ENCODE results near the gene ZNF277.

ZNF277 gene

GRCh38 chr7:112185005-112185834, 21.3 kb upstream of the ZNF277 start:
- DNase-seq: no peak

GRCh38 chr7:112186300-112186699, 20.2 kb upstream of the ZNF277 start:
- DNase-seq: no peak

GRCh38 chr7:112188257-112188656, 18.2 kb upstream of the ZNF277 start:
- DNase-seq: no peak

GRCh38 chr7:112189691-112190090, 16.8 kb upstream of the ZNF277 start:
- DNase-seq: no peak

- no peak for DNase-seq
These were observed 16.4 kb upstream of the ZNF277 start for GRCh38 chr7:112190120-112190519.

- DNase-seq: no peak
These were observed 14.0 kb upstream of the ZNF277 start for GRCh38 chr7:112192236-112193154.

GRCh38 chr7:112193915-112194502, 12.5 kb upstream of the ZNF277 start:
- DNase-seq: no peak

- no peak for DNase-seq
These were observed 10.8 kb upstream of the ZNF277 start for GRCh38 chr7:112195717-112196116.

- DNase-seq: no peak
These were observed 9.2 kb upstream of the ZNF277 start for GRCh38 chr7:112197322-112197721.

GRCh38 chr7:112199035-112199655, 7.3 kb upstream of the ZNF277 start:
- DNase-seq: no peak

GRCh38 chr7:112199672-112200071, 6.8 kb upstream of the ZNF277 start:
- no peak for DNase-seq

- DNase-seq: no peak
These were observed 5.1 kb upstream of the ZNF277 start for GRCh38 chr7:112201411-112201810.

GRCh38 chr7:112201839-112202238, 4.7 kb upstream of the ZNF277 start:
- no peak for DNase-seq

- DNase-seq: peak in 1 of 2 experiments; percentile 15
These were observed 3.7 kb upstream of the ZNF277 start for GRCh38 chr7:112202816-112203215.

GRCh38 chr7:112203365-112203739, 3.1 kb upstream of the ZNF277 start:
- DNase-seq: no peak

- no peak for DNase-seq
These were observed 1.8 kb upstream of the ZNF277 start for GRCh38 chr7:112204499-112205342.

- DNase-seq: peak in 1 of 2 experiments; percentile 36
These were observed 905 bp upstream of the ZNF277 start for GRCh38 chr7:112205343-112206237.

- DNase-seq: no peak
These were observed 597 bp downstream of the ZNF277 start for GRCh38 chr7:112206991-112207592.

GRCh38 chr7:112207765-112208164, 1.3 kb downstream of the ZNF277 start:
- no peak for DNase-seq

GRCh38 chr7:112211348-112211907, 4.9 kb downstream of the ZNF277 start:
- no peak for DNase-seq

All from stimulated activated CD4-positive, alpha-beta T cell treated with anti-CD3 and anti-CD28 coated beads, Interleukin-4, amount 100 ng/mL, for 4 hours (primary cell).